SK-N-SH (cell line): ENCODE data around the gene CPA1. TPM values are rescaled to one million over a fixed set of nuclear protein-coding genes. Genes with fewer than 3 reads are reported as not detected.

Experiments used
- CTCF ChIA-PET: fragments of 300-600, 350-600 bp; formaldehyde crosslinking; extraction: SDS; loops from one replicate; lab custom pipeline; 2021; lab: Yijun Ruan, JAX
- POLR2A ChIA-PET: fragments of 350-600 bp; sonication (Branson Sonifier 250); formaldehyde crosslinking; extraction: SDS; loops from one replicate; lab custom pipeline; 2020; ENCODE audit warnings: antibody characterized with exemption, inconsistent platforms; lab: Yijun Ruan, JAX
- DNase-seq: peaks from one replicate; pipeline ENCODE4 v3.0.0; 2012
- H2AFZ ChIP-seq: fragments of 200-600 bp; sonication (generic); 2 replicates; pipeline ENCODE4 v1.8.1; 2016; ENCODE audit warnings: antibody characterized with exemption, mild to moderate bottlenecking, low read depth
- H3F3A ChIP-seq: fragments of 200-600 bp; sonication (generic); replicated peaks from 2 replicates; pipeline ENCODE3; 2016; ENCODE audit warnings: antibody characterized with exemption, mild to moderate bottlenecking; ENCODE audit not compliant: insufficient read depth
- H3K27ac ChIP-seq, 2 experiments: fragments of 200-500 bp in 1 of 2; fragments of 200-600 bp in 1 of 2; sonication (Bioruptor generic) in 1 of 2; sonication (generic), shearing (Covaris generic) in 1 of 2; 2 replicates each; pipeline versions ENCODE4 v1.5.1 to v1.6.1; 2014 to 2016; ENCODE audit warnings: low read depth in 2 of 2, inconsistent platforms in 1 of 2, low read length in 1 of 2, mild to moderate bottlenecking in 1 of 2, mixed read lengths in 1 of 2
- H3K27me3 ChIP-seq: fragments of 200-600 bp; sonication (generic), shearing (Covaris generic); 2 replicates; pipeline ENCODE4 v1.6.1; 2016; ENCODE audit warnings: mixed run types; ENCODE audit not compliant: insufficient read depth
- H3K36me3 ChIP-seq, 2 experiments: fragments of 200-500 bp in 1 of 2; fragments of 200-600 bp in 1 of 2; sonication (Bioruptor generic) in 1 of 2; sonication (generic) in 1 of 2; replicated peaks in 1 of 2; 2 replicates each; pipeline versions ENCODE3 to v1.5.1; 2014 to 2016; ENCODE audit warnings: low read length in 1 of 2, mild to moderate bottlenecking in 1 of 2; ENCODE audit not compliant: insufficient read depth in 2 of 2, control insufficient read depth in 1 of 2
- H3K4me1 ChIP-seq, 2 experiments: fragments of 200-500 bp in 1 of 2; fragments of 200-600 bp in 1 of 2; sonication (Bioruptor generic) in 1 of 2; sonication (generic), shearing (Covaris generic) in 1 of 2; 2 replicates each; pipeline versions ENCODE4 v1.5.1 to v1.6.1; 2014 to 2016; ENCODE audit warnings: low read depth in 1 of 2, low read length in 1 of 2, mixed run types in 1 of 2; ENCODE audit not compliant: insufficient read depth in 2 of 2, control insufficient read depth in 1 of 2
- H3K4me2 ChIP-seq: fragments of 200-600 bp; sonication (generic), shearing (Covaris generic); 2 replicates; pipeline ENCODE4 v1.6.1; 2017; ENCODE audit warnings: mixed run types
- H3K4me3 ChIP-seq, 2 experiments: fragments of 200-500 bp in 1 of 2; fragments of 200-600 bp in 1 of 2; sonication (Bioruptor generic) in 1 of 2; sonication (generic), shearing (Covaris generic) in 1 of 2; 2 replicates each; pipeline versions ENCODE4 v1.5.1 to v1.8.1; 2014 to 2016; ENCODE audit warnings: low read depth in 2 of 2, inconsistent platforms in 1 of 2, low read length in 1 of 2, mild to moderate bottlenecking in 1 of 2, mixed read lengths in 1 of 2, moderate library complexity in 1 of 2
- H3K79me2 ChIP-seq: fragments of 200-600 bp; sonication (generic); 2 replicates; pipeline ENCODE4 v1.8.1; 2017; ENCODE audit warnings: mild to moderate bottlenecking; ENCODE audit not compliant: insufficient read depth
- H3K9ac ChIP-seq: fragments of 200-600 bp; sonication (generic); 2 replicates; pipeline ENCODE4 v1.6.1; 2017; ENCODE audit warnings: mixed run types
- H3K9me2 ChIP-seq: fragments of 200-600 bp; sonication (generic); 2 replicates; pipeline ENCODE4 v1.6.1; 2017; ENCODE audit warnings: mixed run types
- H3K9me3 ChIP-seq: fragments of 200-600 bp; sonication (generic); 2 replicates; pipeline ENCODE4 v1.6.1; 2017; ENCODE audit warnings: mixed run types, mild to moderate bottlenecking, moderate library complexity
- H4K20me1 ChIP-seq: fragments of 200-600 bp; sonication (generic); 2 replicates; pipeline ENCODE4 v1.6.1; 2017; ENCODE audit warnings: mild to moderate bottlenecking, mixed run types; ENCODE audit not compliant: insufficient read depth
- CHD2 ChIP-seq: fragments of 150-350 bp; IDR thresholded peaks from 2 replicates; pipeline ENCODE4 v1.6.1; 2018; ENCODE audit warnings: low read length; ENCODE audit not compliant: partially characterized antibody
- ELF1 ChIP-seq: IDR thresholded peaks from 2 replicates; pipeline ENCODE4 v1.4.0; 2012
- EZH2phosphoT487 ChIP-seq: fragments of 200-600 bp; sonication (generic); IDR thresholded peaks from 2 replicates; pipeline ENCODE4 v1.6.1; 2017; ENCODE audit warnings: low read depth, mixed run types, mild to moderate bottlenecking, antibody characterized with exemption, moderate library complexity, borderline replicate concordance
- FOXM1 ChIP-seq: IDR thresholded peaks from 2 replicates; pipeline ENCODE4 v1.4.0; 2012; ENCODE audit warnings: low read depth, mild to moderate bottlenecking
- GABPA ChIP-seq: IDR thresholded peaks from 2 replicates; pipeline ENCODE4 v1.4.0; 2012; ENCODE audit warnings: low read depth, mild to moderate bottlenecking
- MEF2A ChIP-seq: IDR thresholded peaks from 2 replicates; pipeline ENCODE4 v1.4.0; 2012; ENCODE audit warnings: low read depth, borderline replicate concordance
- MXI1 ChIP-seq: IDR thresholded peaks from 2 replicates; pipeline ENCODE4 v1.6.1; 2012; ENCODE audit warnings: mild to moderate bottlenecking, low read depth, low read length, improper control_type of control experiment
- POLR2AphosphoS5 ChIP-seq: IDR thresholded peaks from 2 replicates; pipeline ENCODE4 v1.6.1; 2012; ENCODE audit warnings: low read depth, low read length
- RFX5 ChIP-seq: IDR thresholded peaks from 2 replicates; pipeline ENCODE4 v1.6.1; 2012; ENCODE audit warnings: mild to moderate bottlenecking, improper control_type of control experiment, low read length
- RXRA ChIP-seq: IDR thresholded peaks from 2 replicates; pipeline ENCODE4 v1.4.0; 2012; ENCODE audit warnings: low read depth, mild to moderate bottlenecking, borderline replicate concordance
- SMC3 ChIP-seq: IDR thresholded peaks from 2 replicates; pipeline ENCODE4 v1.6.1; 2012; ENCODE audit warnings: low read depth, low read length, improper control_type of control experiment
- TAF1 ChIP-seq: IDR thresholded peaks from 2 replicates; pipeline ENCODE4 v1.6.1; 2012; ENCODE audit warnings: low read depth, mild to moderate bottlenecking, low read length, moderate library complexity, borderline replicate concordance
- TEAD4 ChIP-seq: IDR thresholded peaks from 2 replicates; pipeline ENCODE4 v1.4.0; 2012; ENCODE audit warnings: mild to moderate bottlenecking, borderline replicate concordance; ENCODE audit not compliant: insufficient read depth
- YY1 ChIP-seq: IDR thresholded peaks from 2 replicates; pipeline ENCODE4 v1.4.0; 2012; ENCODE audit warnings: low read depth, mild to moderate bottlenecking
- WGBS: methylation state at CpG from one replicate; pipeline ENCODE4 v1.1.6; 2017; ENCODE audit warnings: low lambda C conversion rate; 5-methylcytosine and 5-hydroxymethylcytosine counted together
- polyA plus RNA-seq, 3 experiments: library from polyadenylated mRNA; depleted of rRNA; stranded (reverse); fragments of >200 nt; gene quantifications; 2 replicates each; pipeline ENCODE4 v1.2.3, GENCODE V29; 2012
- TF ChIP-seq, protein P1 (sequence below): fragments of 200-600 bp; sonication (generic); IDR thresholded peaks from 2 replicates; pipeline ENCODE4 v1.6.1; 2017; ENCODE audit warnings: antibody characterized with exemption, mild to moderate bottlenecking, moderate library complexity
- TF ChIP-seq, protein P2 (sequence below): IDR thresholded peaks from 2 replicates; pipeline ENCODE4; 2012

The CPA1 gene
- polyA plus RNA-seq, 1 of the 3 experiments (the other 2 are of a cell fraction) = 0.05 TPM

DNA sequence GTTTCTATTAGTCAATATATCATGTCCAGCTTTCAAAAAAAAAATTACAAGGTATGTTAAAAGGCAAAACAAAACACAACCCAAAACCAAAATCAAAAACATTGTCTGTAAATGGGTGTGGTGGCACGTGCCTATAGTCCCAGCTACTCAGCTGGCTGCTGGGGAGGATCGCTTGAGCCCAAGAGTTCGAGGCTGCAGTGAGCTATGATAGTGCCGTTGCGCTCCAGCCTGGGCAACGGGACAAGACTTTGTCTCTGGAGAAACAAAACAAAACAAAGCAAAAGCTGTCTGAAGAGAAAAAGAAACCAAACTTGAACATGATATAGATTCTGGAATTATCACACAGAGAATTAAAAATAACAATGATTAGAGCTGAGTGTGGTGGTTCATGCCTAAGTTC is 46.0 kb upstream of the CPA1 start:
- Histone ChIP-seq H3K9me3 (no peaks in the 10 kb centered on the region), H4K20me1 (no peaks in the 10 kb centered on the region), H3K9me2 (no peaks in the 10 kb centered on the region), H3K4me3 (no peak overlapping the region), H3K4me2 (no peak overlapping the region), H3F3A (no peaks in the 10 kb centered on the region), H3K9ac (no peak overlapping the region), H3K4me1 (peaks cover 0 to 7% of the 10 kb centered on the region in 2 experiments; a peak in 2 of 4 replicates), H3K36me3 (no peaks in the 10 kb centered on the region), H3K79me2 (no peaks in the 10 kb centered on the region), H3K27me3 (no peaks in the 10 kb centered on the region), H2AFZ (no peak overlapping the region), H3K27ac (no peak overlapping the region)
- WGBS = 88% methylated on average over 6 of the region's 6 CpGs
- CTCF ChIA-PET = no interaction called here
- POLR2A ChIA-PET = no interaction called here
- DNase-seq = no peak
- TF ChIP-seq, protein P1, sequence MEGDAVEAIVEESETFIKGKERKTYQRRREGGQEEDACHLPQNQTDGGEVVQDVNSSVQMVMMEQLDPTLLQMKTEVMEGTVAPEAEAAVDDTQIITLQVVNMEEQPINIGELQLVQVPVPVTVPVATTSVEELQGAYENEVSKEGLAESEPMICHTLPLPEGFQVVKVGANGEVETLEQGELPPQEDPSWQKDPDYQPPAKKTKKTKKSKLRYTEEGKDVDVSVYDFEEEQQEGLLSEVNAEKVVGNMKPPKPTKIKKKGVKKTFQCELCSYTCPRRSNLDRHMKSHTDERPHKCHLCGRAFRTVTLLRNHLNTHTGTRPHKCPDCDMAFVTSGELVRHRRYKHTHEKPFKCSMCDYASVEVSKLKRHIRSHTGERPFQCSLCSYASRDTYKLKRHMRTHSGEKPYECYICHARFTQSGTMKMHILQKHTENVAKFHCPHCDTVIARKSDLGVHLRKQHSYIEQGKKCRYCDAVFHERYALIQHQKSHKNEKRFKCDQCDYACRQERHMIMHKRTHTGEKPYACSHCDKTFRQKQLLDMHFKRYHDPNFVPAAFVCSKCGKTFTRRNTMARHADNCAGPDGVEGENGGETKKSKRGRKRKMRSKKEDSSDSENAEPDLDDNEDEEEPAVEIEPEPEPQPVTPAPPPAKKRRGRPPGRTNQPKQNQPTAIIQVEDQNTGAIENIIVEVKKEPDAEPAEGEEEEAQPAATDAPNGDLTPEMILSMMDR = no peak
- no peak for TF ChIP-seq RXRA
- TF ChIP-seq ELF1 = no peak
- no peak for TF ChIP-seq MXI1
- no peak for TF ChIP-seq TAF1
- no peak for TF ChIP-seq SMC3
- TF ChIP-seq CHD2 = no peak
- no peak for TF ChIP-seq YY1

DNA sequence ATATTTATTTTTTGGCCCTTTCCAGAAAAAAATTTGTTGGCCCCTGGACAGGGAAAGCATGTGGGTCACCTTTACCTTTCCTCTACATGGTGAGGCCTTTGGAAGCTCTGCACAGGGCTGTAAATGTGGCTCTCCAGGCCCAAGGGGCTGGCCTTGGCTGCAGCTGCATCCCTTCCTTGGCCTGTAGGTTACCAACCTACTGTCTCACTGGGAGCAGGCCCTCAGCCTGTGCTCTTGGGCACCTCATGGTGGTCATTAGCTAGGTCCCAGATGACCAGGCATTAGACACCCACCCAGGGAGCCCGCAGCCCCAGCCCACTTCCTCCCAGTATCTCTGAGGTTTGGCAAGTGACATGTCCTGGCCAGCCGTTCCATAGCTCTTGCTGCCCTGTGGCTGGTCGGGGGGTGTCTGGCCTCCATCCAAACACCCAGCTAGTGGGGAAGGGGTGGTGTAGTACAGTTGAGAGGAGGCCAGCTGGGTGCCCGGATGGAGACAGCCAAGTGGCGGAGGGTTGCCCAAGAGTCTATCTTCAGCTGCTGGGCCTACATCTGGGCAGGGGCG is 42.8 kb upstream of the CPA1 start:
- H3K4me3 ChIP-seq = no peak overlapping the region
- no peak overlapping the region for H3K9ac ChIP-seq
- DNase-seq = no peak
- no peak for TF ChIP-seq CHD2
- no peaks in the 10 kb centered on the region for H3K9me2 ChIP-seq
- no peaks in the 10 kb centered on the region for H4K20me1 ChIP-seq
- ChIA-PET CTCF (interaction anchor here (0.6 to 2.1 kb wide), 3 partner anchors 10 to 34 kb away, joined by 3 to 8 read pairs (median 3); no protein-coding TSS in a partner anchor), POLR2A (interaction anchor here (1.1 kb wide), 1 partner anchor 132 kb away, joined by 3 read pairs; the partner anchor contains the start of gene TMEM209)
- no peaks in the 10 kb centered on the region for H3K9me3 ChIP-seq
- 66% methylated on average over 5 of the region's 6 CpGs for WGBS
- no peak overlapping the region for H3K4me2 ChIP-seq
- no peaks in the 10 kb centered on the region for H3F3A ChIP-seq
- no peaks in the 10 kb centered on the region for H3K79me2 ChIP-seq
- no peak overlapping the region for H3K27ac ChIP-seq
- H3K4me1 ChIP-seq = no peaks in the 10 kb centered on the region; a peak in 1 of 4 replicates
- no peak overlapping the region for H2AFZ ChIP-seq
- no peaks in the 10 kb centered on the region for H3K27me3 ChIP-seq
- no peaks in the 10 kb centered on the region for H3K36me3 ChIP-seq

DNA sequence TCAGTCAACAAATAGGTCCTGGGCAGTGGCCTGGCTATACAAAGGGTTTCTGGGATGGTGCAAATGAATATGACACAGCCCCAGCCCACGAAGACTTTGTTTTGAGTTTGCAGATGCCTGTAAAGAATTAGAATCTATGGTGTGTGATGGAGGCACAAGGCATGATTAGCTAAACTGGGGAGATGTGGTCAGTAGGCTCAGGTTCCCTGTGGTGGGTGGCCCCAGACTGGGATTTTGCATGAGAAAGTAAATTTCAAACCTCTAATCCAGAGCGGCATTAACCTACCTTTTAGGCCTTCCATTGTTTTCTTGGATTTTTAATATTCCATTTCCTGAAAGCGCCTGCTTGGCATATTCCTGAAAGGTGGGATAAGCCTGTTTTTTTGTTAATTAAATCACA is 42.1 kb upstream of the CPA1 start:
- DNase-seq = no peak
- Histone ChIP-seq H3K9me2 (no peaks in the 10 kb centered on the region), H3F3A (no peaks in the 10 kb centered on the region), H3K36me3 (no peaks in the 10 kb centered on the region), H3K27ac (no peak overlapping the region), H3K4me1 (no peaks in the 10 kb centered on the region; a peak in 1 of 4 replicates), H3K4me2 (no peak overlapping the region), H2AFZ (no peak overlapping the region), H3K9me3 (no peaks in the 10 kb centered on the region), H3K27me3 (no peaks in the 10 kb centered on the region), H3K4me3 (no peak overlapping the region), H3K9ac (no peak overlapping the region), H4K20me1 (no peaks in the 10 kb centered on the region), H3K79me2 (no peaks in the 10 kb centered on the region)
- WGBS = 94% methylated on average over 3 of the region's 3 CpGs
- CTCF ChIA-PET = interaction anchor here (1.7 to 2.1 kb wide), 2 partner anchors 10 to 266 kb away, joined by 4 to 8 read pairs; no protein-coding TSS in a partner anchor
- POLR2A ChIA-PET = interaction anchor here (1.1 kb wide), 1 partner anchor 133 kb away, joined by 3 read pairs; the partner anchor contains the start of gene TMEM209
- TF ChIP-seq POLR2AphosphoS5 = no peak
- TF ChIP-seq, protein P2, sequence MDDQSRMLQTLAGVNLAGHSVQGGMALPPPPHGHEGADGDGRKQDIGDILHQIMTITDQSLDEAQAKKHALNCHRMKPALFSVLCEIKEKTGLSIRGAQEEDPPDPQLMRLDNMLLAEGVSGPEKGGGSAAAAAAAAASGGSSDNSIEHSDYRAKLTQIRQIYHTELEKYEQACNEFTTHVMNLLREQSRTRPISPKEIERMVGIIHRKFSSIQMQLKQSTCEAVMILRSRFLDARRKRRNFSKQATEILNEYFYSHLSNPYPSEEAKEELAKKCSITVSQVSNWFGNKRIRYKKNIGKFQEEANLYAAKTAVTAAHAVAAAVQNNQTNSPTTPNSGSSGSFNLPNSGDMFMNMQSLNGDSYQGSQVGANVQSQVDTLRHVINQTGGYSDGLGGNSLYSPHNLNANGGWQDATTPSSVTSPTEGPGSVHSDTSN = no peak
- no peak for TF ChIP-seq MXI1
- no peak for TF ChIP-seq EZH2phosphoT487
- no peak for TF ChIP-seq FOXM1
- no peak for TF ChIP-seq GABPA
- TF ChIP-seq CHD2 = no peak
- TF ChIP-seq, protein P1 = no peak
- no peak for TF ChIP-seq RFX5
- no peak for TF ChIP-seq MEF2A
- TF ChIP-seq TEAD4 = no peak
- no peak for TF ChIP-seq SMC3
- TF ChIP-seq YY1 = no peak
